Measurements from ENCODE around the gene CD84.
"Not testable (repeated sequence)": the region's sequence is repeated elsewhere in the genome, so short reads cannot be mapped to it uniquely, and the experiment has no call there.

CD84 gene

DNA sequence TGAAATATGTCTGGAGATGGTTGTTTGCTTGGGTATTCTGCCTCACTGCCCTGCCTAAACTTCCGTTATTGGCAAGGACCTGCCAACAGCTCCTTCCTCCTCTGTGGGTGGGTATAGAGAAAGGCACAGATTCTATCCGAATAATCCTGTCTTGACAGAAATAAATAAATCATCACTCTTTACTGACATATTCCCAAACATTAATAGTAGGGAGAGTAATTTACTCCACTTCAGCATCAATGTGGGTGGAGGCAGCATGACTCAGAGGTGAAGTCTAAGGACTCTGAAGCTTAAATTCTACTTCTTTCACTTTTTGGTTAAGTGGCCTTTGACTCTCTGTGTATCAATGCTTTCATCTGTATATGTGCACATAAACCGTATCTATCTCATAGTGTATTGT lies 2.9 kb downstream of the CD84 start:
- DNase-seq (ENCODE audit: insufficient read length, low spot score): no peak
- FAIRE-seq: no peak

DNA sequence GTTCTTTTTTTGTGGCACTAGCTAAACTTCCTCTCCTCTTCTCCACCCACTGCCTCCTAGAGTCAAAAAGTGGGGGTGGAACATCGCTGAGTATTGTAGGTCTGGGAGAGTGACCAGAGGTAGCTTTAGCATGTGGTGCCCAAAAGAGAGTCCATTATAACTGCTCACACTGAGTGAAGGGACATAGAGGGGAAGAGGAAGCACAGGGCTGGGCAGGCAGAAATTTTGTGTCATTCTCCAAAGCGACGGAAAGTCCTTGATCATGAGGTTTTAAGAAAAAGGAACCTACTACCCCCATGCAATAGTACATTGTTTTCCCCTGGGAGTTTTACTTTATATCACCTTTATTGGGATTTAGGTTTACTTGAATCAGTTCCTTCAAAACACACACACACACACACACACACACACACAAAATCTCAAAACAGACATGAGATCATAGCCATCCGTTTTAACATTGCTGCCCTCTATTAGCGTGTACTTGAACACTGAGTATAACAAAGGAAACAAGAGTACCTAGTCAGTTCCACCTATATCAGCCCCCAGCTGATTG lies 4.1 kb downstream of the CD84 start:
- no peak for FAIRE-seq
- DNase-seq (ENCODE audit: insufficient read length, low spot score): no peak

DNA sequence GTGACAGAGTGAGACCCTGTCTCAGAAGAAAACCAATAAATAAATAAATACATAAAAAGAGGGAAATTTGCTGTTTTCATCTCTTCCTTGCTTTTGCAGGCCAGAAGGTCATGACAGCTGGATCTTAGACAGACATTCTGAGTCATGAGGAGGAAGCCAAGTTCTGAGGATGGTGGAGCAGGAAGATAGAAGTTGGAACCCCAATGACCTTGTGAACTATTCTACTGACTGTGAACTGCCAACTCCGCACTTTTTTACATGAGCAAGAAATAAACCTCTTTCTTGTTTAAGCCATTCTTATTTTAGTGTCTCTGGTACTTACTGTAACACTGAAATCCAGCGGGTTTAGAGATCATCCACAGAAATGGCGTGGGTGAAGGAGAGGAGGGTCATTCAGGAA lies 8.5 kb downstream of the CD84 start:
- DNase-seq (ENCODE audit: insufficient read length, low spot score) (no peak), FAIRE-seq (no peak)

DNA sequence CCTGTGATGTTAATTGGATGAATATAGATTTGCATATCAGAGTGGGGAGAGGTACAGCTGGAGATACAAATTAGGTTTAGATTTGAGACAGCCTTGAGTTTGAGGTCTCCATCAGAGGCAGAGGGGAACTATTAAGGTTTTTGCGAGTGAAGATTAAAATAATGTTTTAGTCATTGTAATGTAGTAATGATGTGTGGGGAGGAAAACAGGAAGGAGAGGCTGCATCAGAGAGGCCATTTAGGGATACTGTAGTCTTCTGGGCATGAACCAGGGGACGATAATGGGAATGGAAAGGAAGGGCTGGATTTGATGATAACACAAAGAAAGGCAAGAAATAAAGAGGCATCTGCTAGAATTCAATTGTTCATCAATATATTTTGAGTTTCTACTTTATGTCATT lies 9.5 kb downstream of the CD84 start:
- no peak for FAIRE-seq
- DNase-seq (ENCODE audit: insufficient read length, low spot score): no peak

DNA sequence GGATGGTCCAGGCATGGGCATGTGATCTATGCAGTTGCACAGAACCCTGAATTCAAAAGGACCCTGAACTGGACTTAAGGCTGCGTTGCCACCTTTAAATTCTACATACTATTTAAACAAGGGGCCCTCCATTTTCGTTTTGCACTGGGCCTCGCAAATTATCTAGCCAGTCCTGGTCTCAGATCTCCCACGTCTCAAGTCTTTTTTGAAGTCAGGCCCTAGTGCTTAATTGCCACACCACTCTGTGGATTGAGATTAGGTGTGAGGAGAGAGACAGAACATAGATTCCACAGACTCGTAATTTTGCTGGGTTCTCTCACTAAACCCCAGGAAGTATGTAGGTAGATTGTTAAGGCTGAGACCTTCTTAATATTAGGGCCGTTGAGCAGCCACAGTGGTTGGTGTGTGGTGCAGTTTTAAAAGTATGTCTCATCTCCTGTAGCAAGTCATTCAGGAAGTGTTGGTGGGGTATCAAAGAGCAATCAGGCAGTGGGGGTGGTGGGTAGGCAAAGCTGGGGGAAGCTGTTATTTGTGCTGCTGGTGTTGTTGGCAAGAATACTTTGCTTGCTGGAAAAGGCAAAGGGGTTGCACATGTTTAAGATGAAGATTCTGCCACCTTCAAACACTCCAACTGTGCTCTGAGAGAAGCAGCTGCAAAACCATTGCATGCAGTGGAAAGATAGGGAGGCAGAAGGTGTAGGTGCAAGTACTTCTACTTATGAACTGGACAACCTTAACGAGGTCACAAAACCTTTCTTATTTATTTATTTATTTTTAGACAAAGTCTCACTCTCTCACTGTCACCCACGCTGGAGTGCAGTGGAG lies 11.2 kb downstream of the CD84 start:
- FAIRE-seq (no peak), DNase-seq (ENCODE audit: insufficient read length, low spot score) (no peak)

DNA sequence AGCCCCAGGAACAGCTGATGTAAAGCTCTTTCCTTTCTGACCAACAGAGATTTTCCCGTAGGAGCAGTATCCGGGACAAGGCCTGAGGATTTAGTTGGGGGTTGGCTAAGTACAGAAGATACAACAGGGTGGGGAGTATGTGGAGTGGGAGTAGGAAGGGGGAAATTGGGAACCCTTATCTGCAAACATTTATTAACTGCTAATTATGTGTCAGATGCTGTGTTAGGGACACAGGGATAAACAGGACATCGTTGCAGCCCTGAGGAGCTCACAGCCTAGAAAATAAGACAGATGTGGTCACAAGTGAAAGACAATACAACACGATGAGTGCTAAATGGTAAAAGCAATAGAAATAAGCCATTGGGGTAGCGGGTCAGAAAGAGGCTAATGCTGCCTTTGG lies 12.0 kb downstream of the CD84 start:
- no peak for DNase-seq (ENCODE audit: insufficient read length, low spot score)

DNA sequence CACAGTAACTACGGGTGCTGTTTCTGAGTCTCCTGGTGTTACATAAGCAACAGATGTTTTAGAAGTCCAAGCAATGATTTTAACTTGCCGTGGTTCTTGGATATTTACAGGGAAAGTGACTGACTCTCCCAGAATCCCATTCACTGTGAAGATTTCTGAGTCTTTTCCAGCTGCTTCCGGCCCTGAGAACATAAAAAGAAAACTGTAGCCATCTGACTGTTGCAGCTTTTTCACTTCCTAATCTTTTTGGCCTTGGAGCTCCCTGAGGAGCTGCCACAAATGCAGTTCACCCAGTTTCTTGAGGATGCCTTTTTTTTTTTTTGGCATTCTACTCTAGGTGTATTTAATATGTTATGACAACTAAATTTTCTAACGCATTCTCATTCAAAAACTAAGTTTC lies 13.7 kb downstream of the CD84 start:
- no peak for FAIRE-seq

More for the DNA sequence above, 12.0 kb downstream of the CD84 start:
- FAIRE-seq: no peak

DNA sequence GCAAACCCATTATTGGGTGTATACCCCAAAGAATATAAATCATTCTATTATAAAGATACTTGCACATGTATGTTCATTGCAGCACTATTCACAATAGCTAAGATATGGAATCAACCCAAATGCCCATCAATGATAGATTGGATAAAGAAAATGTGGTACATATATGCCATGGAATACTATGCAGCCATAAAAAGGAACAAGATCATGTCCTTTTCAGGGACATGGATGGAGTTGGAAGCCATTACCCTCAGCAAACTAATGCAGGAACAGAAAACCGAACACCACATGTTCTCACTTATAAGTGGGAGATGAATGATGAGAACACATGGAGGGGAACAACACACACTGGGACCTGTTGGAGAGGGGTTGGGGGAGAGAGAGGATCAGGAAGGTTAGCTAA lies 16.1 kb downstream of the CD84 start:
- not testable (repeated sequence) for DNase-seq (ENCODE audit: insufficient read length, low spot score); FAIRE-seq

More for the DNA sequence above, 13.7 kb downstream of the CD84 start:
- DNase-seq (ENCODE audit: insufficient read length, low spot score): no peak

DNA sequence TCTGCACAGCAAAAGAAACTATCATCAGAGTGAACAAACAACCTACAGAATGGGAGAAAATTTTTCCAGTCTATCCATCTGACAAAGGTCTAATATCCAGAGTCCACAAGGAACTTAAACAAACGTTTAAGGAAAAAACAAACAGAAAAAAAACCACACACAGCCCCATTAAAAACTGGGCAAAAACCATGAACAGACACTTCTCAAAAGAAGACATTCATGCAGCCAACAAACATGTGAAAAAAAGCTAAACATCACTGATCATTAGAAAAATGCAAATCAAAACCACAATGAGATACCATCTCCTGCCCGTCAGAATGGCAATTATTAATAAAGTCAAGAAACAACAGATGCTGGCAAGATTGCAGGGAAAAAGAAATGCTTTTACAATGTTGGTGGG lies 16.6 kb downstream of the CD84 start:
- DNase-seq (ENCODE audit: insufficient read length, low spot score); FAIRE-seq: not testable (repeated sequence)

DNA sequence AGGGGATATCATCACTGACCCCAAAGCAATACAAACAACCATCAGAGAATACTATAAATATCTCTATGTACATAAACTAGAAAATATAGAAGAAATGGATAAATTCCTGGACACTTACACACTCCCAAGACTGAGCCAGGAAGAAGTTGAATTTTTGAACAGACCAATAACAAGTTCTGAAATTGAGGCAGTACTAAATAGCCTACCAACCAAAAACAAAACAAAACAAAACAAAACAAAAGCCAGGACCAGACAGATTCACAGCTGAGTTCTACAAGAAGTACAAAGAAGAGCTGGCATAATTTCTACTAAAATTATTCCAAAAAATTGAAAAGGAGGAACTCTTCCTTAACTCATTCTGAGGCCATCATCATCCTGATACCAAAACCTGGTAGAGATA lies 18.5 kb downstream of the CD84 start:
- no peak for DNase-seq (ENCODE audit: insufficient read length, low spot score)
- no peak for FAIRE-seq

DNA sequence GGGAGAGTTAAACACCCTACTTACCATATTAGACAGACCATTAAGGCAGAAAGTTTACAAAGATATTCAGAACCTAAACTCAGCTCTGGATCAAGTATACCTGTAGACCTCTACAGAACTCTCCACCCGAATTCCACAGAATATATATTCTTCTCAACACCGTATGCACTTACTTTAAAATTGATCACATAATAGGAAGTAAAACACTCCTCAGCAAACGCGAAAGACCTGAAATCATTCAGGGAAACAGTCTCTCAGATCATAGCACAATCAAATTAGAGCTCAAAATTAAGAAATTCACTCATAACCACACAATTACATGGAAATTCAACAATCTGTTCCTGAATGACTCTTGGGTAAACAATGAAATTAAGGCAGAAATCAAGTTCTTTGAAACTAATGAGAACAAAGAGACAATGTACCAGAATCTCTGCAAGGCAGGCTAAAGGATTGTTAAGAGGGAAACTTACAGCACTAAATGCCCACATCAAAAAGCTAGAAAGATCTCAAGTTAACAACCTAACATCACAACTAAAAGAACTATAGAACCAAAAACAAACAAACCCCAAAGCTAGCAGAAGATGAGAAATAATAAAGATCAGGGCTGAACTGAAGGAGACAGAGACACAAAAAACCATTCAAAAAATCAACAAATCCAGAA lies 19.1 kb downstream of the CD84 start:
- no peak for DNase-seq (ENCODE audit: insufficient read length, low spot score)
- FAIRE-seq: no peak

DNA sequence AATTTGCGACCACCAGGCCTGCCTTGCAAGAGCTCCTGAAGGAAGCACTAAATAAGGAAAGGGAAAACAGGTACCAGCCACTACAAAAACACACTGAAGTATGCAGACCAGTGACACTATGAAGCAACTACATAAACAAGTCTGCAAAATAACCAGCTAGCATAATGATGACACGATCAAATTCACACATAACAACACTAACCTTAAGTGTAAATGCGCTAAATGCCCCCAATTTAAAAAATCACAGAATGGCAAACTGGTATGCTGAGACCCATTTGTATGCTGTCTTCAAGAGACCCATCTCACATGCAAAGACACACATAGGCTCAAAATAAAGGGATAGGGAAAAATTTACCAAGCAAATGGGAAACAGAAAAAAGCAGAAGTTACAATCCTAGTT lies 19.9 kb downstream of the CD84 start:
- FAIRE-seq; DNase-seq (ENCODE audit: insufficient read length, low spot score): not testable (repeated sequence)

DNA sequence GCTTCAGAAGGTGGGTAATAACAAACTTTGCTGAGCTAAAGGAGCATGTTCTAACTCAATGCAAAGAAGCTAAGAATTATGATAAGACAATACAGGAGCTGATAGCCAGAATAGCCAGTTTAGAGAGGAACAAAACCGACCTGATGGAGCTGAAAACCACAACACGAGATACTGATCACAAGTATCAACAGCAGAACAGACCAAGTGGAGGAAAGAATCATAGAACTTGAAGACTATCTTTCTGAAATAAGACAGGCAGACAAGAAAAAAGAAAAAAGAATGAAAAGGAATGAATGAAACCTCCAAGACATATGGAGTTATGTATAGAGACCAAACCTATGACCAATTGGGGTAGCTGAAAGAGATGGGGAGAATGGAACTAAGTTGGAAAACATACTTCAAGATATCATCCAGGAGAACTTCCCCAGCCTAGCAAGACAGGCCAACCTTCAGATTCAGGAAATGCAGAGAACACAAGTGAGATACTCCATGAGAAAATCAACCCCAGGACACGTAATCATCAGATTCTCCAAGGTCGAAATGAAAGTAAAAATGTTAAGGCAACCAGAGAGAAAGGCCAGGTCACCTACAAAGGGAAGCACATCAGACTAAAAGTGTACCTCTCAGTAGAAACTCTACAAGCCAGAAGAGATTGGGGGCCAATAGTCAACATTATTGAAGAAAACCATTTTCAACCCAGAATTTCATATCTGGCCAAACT lies 20.5 kb downstream of the CD84 start:
- no peak for DNase-seq (ENCODE audit: insufficient read length, low spot score)
- no peak for FAIRE-seq

DNA sequence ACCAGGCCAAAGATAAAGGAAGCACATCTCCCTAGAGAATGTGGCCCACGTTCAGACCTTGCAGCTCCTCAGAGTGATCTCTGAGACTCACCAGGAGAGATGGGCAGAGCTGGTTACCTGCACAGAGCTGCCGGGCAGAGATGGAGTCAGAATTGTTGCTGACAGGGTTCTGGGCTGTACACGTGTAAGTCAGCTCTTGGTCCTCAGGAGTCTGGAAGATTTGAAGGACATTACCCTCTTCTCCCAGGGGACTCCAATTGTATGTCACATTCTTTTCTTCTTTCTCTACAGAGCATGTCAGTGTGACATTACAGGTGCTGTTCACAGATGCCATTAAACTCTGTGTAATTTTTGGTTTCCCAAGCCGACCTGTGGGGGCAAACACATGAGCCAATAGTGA lies 25.5 kb downstream of the CD84 start:
- FAIRE-seq: no peak
- DNase-seq (ENCODE audit: insufficient read length, low spot score): no peak

DNA sequence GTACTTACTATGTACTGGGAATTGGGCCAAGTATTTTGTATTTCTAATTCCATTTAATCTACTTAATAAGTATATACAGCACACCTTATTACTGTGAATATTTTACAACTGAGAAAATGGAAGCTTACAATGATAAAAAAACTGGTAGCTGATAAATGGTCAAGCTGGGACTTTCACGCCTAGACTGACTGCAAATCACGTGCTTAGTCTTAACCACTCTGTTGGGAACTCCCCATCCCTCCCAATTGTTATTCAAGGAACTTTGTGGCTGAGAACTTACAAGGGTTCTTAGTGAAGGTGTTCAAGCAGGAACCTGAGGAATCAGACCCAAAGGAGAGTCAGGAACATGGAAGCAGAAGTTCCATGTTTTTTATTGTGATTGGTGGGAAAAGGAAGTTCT lies 26.9 kb downstream of the CD84 start:
- FAIRE-seq (no peak), DNase-seq (ENCODE audit: insufficient read length, low spot score) (no peak)

DNA sequence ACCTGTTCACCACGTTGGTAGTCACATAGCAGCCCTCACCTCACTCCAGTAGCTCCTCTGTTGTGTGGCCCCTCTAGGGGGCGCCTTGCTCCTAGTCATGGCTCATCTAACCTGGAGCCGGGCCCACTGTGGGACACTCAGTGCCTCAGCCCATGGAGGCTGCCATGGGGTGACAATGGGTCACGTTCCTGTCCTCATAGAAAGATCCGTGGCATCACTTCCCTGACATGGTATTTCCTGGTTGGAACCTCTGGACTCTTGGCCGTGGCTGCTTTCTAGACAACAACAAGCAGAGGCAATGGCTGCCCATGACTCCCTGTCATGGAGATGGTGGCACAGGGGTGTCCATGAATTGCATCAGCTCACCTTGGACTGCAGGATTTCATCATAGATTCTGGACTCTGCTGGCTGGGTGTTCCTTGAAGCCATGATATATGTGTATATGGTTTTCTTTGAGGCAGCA lies 28.7 kb downstream of the CD84 start:
- DNase-seq (ENCODE audit: insufficient read length, low spot score) (no peak), FAIRE-seq (no peak)

DNA sequence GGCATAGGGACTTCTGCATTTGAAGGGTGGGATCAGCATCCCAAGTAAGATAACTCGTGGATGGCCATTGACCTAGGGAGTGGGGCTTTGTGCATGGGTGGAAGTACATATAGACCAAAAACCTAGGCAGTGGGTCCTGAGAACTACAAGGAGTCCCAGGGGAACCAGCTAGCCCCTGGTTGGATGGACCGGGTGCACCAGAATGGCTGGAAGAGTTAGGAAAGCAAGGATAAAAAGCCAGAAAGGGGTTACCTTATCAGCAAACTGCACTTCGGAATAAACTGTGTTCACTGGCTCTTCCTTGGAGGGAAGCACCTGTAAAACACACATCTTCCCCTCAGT lies 29.7 kb downstream of the CD84 start:
- FAIRE-seq: no peak
- no peak for DNase-seq (ENCODE audit: insufficient read length, low spot score)

DNA sequence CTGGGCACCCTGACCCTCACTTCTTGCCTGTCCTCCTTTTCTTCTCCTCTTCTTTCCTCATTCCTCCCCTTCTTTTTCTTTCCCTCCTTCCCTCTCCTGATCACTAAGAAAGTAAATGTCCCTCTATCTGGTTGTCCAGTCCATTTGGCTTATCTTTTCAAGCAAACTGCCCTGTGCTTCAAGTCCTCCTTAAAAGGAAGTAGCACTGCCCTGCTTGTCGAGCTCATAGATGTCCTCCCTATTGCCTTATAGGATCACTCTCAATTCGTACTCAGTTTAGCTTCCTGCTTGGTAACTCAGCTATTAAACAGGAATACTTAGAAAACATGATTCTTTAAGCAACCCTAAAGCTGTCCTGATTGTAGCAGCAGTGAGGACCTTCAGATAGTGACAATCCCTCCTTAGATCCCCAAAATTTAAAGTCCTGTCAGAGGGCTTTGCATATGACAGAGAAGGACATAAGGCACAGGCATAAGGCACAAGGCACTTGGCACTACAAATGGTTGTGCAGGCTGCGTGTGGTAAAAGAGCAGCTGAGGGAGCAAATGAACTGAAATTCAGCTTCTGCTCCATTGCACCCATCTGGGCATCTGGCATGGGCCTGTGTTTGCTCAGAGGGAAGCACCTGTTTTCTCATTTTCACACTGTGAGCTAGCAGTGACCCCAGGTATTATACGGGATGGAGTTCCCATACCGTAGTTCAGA lies 30.2 kb downstream of the CD84 start:
- FAIRE-seq (no peak), DNase-seq (ENCODE audit: insufficient read length, low spot score) (no peak)

DNA sequence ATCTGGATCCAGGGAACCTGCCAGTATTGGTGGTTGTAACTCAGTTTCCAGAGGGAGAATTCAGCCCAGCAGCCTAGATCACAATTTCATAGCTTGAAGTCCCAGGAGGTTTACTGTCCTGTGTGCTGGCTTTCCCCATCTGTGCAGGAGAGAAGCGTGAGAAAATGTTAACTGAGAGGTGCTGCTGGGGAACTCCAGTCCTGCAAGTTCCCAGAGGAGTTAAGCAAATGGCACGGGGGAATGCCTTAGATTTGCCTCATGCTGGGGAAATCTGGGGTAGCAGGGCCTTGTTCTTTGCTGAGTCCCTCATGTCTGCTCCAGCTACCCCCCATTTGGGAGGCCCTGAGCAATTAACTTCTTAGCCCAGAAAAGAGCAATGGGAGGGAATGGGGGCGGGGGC lies 31.1 kb downstream of the CD84 start:
- no peak for DNase-seq (ENCODE audit: insufficient read length, low spot score)
- FAIRE-seq: no peak

DNA sequence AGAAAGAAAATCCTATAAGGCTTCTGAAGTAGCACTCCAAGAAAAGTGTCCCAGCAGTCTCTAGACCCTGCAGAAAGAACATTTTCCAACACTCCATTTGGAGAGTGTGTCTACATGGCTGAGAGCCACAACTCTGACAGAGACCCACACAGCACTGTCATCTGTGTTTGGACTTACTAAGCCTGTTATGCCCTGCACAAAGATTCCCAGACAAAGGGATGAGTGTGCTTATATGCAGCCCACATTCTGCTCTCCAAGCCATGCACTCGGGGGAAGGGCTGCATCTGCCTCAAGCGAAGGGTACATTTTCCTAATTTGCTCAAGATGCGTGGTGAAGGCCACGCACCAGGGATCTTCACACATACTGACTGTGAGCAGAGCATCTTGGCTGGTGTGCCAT lies 31.9 kb downstream of the CD84 start:
- FAIRE-seq: no peak
- DNase-seq (ENCODE audit: insufficient read length, low spot score): no peak

DNA sequence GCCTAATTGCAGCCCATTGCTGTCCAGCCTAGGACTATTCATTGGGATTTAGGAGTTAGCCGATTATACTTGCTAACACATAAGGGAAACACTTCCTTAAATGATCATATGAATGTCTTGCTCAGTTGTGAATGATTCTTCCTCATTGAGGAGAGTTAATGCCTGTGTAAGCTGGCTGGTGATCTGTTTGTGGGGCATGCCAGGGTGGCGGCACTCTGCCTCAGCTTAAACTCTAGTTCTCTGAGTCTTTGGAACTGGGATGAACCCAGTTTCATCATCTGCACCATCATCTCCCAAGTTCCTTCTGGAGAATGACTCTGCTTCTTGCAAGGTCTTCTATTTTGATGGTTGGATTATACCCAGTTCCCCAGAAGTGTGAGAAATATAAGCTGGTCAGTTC lies 32.4 kb downstream of the CD84 start:
- FAIRE-seq (no peak), DNase-seq (ENCODE audit: insufficient read length, low spot score) (no peak)
